ENCODE results near the gene ZBED5.

DNA sequence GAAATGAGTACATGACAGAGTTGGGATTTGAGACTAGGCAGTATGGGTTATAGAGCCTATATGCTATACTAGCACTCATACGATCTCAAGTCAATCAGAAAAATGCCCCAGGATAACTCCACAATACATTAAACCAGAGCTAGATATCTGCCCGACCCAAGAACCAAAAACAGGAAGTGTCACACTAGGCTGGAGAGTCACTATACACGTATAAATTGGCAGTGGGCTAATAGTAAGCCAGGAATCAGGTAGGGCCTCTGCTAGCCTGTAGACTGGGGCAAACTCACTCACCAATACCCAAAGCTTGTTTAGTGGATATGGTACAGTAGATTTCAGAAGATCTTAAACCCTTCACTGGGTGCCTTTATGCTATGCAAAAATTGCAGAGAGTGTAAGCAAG, 33.0 kb downstream of the ZBED5 start:
- TF ChIP-seq, protein P1, sequence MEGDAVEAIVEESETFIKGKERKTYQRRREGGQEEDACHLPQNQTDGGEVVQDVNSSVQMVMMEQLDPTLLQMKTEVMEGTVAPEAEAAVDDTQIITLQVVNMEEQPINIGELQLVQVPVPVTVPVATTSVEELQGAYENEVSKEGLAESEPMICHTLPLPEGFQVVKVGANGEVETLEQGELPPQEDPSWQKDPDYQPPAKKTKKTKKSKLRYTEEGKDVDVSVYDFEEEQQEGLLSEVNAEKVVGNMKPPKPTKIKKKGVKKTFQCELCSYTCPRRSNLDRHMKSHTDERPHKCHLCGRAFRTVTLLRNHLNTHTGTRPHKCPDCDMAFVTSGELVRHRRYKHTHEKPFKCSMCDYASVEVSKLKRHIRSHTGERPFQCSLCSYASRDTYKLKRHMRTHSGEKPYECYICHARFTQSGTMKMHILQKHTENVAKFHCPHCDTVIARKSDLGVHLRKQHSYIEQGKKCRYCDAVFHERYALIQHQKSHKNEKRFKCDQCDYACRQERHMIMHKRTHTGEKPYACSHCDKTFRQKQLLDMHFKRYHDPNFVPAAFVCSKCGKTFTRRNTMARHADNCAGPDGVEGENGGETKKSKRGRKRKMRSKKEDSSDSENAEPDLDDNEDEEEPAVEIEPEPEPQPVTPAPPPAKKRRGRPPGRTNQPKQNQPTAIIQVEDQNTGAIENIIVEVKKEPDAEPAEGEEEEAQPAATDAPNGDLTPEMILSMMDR (IDR thresholded peaks at IDR 0.05) = no peak
- TF ChIP-seq POLR2A (IDR thresholded peaks at IDR 0.05) = no peak
